Renal cortex interstitium (tissue), 11 donors: ENCODE data around the gene SHC3. TPM values are rescaled to one million over a fixed set of nuclear protein-coding genes. Genes with fewer than 3 reads are reported as not detected.

Source experiments
- DNase-seq, 11 donors: peaks; one replicate each; pipeline ENCODE4 v3.0.0-alpha.2; 2013; ENCODE audit warnings: low read depth in 9 of 11, low spot score in 4 of 11; ENCODE audit errors: extremely low read depth in 1 of 11
- polyA plus RNA-seq, 3 donors: library from polyadenylated mRNA; unstranded; fragments of 120-200 nt; gene quantifications; one replicate each; pipeline ENCODE4 v1.2.1, GENCODE V29; 2013; ENCODE audit not compliant: insufficient read length in 3 of 3

The SHC3 gene
- polyA plus RNA-seq, 3 donors, result 2.4 to 3.4 (median 2.7) TPM

DNA sequence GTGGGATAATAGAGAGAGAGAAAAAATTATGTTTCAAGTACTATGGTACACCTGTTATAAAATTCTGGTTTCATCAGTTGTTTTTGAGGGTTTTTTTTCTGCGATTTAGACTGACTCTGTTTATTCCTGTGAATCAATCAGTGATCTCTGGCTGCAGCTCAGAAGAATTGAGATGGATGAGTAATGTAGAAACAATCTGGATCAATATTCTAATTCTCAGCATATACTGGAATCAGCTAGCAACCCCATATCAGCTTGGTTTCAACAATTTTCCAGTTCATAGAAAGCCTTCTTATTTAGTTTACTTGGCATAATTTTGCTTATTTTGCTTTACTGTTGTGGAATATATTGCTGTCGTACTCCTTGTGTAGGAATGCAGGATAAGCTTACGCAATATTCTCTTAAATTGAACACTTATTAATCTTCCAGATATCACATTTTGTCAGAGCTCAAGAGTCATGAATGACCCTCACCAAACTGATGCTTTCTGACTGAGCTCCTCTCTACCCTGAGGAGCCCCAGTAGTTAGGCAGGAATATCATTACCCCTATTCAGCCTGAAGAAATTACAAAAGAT is 42.9 kb downstream of the SHC3 start:
- DNase-seq, result no peak

DNA sequence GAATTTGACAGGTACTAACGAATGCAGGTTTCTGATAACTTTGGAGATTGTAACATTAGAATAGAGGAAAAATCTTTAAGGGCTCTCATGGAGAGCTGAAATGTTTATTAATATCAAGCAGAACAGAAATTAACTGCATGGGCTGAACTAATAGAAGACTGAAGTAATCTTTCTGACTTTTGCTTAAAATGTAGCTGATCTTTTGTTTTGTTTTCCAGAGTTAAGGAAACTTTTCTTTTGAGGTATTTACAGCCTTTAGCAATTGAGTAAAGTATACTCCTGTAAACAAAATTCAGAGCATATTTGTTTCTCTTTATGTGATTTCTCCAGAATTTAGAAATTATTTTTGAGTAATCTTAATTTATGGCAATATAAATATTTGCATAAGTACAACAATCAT is 43.9 kb downstream of the SHC3 start:
- DNase-seq, result no peak

DNA sequence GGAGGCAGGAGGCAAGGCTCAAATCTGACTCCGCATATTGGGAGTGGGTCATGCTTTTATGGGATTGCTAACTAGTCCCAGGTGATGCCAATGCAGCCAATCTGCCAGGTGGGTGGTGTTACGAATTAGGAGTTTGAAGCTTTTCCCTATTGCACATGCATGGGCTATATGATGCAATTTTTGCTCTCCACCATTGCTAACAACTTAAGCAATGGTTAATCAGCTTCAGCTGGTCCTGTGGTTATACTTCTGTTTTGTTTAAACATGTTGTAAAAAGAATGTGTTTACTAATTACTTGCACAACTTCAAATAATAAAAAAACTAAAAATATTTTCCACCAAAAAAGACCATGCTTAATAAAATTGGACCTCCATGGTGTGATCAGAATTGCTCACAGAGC is 55.7 kb downstream of the SHC3 start:
- DNase-seq, result no peak

DNA sequence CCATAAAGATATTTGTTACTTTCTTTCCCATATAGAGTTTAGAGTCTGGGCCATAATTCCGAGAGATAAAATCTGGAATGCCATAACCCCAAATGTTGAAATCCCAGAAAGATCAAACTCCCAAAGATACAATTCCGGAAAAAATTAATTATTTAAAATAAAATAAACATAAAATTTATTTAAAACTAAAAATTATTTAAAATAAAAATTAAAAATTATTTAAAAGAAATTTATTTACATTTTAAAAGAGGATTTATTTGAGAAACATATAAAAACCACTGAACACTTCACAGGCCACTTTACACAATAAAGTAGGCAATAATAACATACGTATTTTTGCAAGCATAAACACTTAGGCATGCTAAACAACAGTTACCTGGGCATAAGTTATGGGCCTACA is 57.9 kb downstream of the SHC3 start:
- DNase-seq, result no peak

DNA sequence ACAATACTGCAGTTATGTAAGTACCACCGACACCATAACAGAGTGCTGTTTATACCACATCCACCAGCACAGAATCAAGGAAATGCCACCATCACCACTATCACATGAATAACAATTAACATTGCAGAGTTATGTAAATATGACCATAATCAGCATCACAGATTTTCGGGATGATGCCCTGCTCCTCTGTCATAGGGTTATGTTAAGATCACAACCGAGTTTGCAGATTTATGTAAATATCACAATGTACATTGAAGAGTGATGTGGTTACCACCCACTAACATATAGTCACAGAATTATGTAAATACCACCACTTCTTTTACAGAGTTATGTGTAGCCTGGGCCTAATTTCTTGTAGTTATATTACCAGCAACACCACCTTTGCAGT is 61.8 kb downstream of the SHC3 start:
- no peak for DNase-seq

DNA sequence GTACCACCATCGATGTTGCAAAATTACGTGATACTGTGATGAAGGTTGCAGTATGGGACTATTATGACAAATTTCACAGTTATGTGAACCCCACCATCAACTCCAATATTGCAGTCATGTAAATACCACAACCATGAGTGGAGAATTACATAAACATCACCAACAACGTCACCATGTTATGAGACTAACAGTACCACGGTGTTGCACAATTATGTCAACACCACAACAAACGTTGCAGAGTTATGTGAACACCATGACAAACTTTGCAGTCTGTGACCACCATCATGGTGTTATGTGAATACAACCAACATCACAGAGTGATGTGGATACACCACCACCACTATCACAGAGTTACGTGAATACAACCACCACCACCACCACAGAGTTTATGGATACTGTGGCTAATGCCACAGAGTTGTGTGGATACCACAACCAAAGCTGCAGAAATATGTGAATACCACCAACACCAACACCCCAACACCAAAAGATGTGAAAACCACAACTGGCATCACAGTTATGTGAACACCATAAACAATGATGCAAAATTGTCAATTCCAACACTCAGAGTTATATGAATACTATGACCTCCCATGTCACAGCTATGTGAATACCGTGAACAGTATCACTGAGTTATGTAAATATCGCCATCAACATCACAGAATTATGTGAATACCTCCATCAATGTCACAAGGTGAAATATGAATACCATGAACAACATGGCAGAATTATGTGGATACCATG is 62.4 kb downstream of the SHC3 start:
- DNase-seq, result no peak

DNA sequence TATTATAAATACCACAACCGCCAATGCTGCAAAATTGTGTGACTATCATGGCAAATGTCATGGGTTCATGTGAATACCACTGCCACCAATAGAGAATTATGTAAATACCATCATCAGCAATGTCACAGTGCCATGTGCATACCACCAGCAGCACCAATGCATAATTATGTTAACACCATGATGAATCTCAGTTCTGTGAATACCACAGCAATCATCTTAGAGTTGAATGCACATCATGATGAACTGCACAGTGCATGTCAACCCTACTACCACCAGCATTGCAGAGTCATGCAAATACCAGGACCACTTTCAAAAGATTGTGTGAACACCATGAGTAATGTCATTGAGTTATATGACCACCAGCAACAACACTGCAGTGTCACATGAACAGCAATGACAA is 63.2 kb downstream of the SHC3 start:
- DNase-seq, result no peak

DNA sequence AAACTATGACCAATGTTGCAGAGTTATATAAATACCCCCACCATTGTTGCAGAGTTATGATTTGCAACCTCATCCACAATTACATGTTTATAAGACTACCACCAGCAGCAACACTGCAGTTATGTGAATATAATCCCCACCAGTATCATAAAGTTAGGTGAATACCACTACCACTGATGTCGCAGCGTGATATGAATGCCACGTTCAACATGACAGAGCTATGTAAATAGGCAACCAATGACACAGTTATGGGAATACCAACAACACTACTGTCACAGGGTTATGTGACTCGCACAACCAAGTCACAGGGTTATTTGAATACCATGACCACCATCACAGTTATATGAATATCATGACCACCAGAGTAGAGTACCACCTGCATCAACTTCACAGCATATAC is 63.9 kb downstream of the SHC3 start:
- DNase-seq, result no peak

DNA sequence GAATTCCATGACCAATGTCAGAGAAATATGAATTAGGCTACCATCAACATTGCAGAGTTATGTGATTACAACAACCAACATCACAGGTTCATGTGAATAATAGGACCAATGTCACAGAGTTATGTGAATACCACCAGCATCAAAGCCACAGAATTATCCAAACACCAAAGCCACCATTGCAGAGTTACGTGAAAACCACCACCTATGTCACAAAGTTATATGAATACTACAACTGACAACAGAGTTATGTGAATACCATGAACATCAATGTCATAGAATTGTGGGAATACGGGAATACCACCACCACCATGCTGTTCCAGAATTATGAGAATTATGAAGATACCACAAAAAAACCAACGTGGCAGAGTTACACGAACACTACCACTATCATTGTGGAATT is 64.8 kb downstream of the SHC3 start:
- no peak for DNase-seq

DNA sequence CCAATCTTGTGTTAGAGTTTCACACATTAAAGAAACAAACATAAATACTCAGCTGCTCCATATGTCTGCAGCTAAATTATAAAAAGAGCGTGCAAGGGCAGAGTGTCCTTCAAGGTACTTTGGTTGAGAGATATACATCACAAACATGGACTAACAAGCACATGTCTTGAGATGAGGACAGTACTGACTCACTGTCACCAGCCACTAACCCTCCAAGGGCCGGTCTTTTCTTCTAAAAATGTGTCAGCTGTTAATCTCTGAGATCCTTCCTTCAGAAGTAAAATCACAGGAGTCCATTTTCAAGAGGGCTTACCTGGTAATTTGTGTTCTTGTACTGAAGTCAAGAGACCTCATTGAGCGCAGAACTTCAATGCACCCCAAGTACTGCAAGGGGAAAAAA is 66.4 kb downstream of the SHC3 start:
- no peak for DNase-seq

DNA sequence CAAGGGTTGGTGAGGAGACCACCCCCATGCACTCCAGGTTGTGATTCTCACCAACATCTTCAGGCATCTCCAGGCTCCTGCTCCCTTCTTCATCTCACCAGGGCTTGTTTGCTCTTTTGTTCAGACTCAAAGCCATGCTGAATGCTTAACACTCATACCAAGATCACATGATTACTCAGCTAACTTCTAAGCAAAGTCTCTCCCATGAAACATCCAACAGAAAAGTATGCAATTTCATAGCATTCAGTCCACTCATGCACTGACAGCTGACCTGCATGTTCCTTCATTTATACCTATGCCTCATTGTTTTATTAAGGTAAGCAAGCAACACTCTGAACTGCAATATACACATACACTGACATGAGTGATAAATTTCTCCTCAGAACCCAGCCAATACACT is 69.0 kb downstream of the SHC3 start:
- DNase-seq, result no peak

DNA sequence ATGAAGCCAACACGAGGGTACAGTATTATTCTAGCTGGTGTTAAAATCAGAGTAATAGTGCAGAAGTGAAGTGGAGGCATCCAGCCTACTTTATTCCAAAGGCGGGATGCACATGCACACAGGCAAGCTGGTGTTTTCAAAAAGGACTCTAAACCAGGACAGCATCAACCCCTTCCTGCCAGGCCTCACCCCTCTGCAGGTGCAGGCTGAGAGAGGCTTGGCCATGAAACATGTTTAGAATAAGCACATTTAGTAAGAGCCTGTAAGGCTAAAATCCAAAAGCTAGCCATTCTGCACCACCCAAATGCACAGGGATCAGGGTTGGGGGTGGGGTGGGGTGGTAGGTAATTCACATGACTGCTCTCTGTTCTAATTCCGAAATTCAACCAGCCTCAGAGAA is 71.2 kb downstream of the SHC3 start:
- no peak for DNase-seq

DNA sequence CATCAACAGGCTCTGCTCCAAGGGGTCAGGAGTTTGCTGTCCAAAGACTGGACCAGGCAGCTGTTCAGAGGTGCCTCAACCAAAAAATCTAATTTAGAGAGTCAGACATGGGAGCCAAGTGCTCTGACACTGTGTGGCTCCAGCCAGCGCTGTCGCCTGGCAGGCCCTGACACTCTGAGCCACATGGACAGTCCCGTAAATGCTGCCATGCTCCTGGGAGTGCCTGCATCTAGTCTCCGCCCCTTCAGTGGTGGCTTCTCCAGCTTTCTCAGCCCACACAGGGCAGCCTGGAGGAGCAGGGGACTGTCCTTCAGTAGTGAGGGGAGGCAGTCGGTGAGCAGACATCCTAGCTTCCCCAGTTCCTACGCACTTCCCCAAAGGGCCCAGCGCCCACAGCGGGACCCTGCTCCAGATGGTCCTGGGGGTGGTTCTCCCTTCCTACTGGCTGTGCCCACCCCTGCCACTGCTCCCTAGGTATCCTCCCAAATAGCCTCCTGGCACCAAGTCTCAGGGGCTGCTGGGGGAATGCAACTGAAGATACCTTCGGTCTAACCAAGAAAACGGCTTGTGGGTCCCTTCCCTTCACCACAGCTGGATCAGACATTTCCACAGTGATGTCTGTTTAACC is 72.3 kb downstream of the SHC3 start:
- DNase-seq, result no peak

DNA sequence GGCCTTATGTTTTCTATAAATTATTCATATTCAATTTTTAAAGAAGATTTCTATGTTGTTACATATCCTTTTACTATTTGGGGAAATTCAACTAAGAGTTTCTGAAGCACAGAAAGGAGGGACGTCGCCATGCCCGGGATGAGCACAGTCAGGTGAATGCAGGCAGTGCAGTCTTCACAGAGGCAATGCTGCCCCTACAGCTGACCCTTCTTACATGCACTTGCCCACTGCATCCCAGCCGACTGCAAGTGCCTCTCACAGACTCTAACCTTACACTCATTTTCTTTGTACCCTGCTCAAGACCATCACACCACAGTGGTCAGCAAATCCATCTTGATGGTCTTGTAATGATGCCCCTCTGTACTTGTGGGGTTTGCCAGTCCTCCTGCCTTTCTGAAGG is 73.8 kb downstream of the SHC3 start:
- no peak for DNase-seq

DNA sequence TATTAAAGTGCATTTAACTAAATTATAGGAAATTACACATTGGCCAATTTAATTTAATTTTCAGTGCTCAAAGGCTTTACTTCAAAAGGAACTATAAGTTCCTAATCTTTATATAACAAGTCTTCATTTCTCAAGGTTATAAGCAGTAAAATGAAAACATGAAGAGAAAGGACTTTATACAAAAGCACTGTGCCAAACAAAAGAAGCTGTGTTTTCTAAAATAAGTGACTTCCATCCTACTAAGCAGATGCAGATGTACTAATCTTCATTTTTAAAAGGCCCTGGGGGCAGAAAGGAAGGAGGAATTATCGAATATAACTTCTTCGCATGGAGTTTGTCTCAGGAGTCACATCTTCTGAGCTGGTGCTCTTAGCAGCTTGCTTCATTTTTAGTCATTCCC is 81.4 kb downstream of the SHC3 start:
- DNase-seq, result no peak

DNA sequence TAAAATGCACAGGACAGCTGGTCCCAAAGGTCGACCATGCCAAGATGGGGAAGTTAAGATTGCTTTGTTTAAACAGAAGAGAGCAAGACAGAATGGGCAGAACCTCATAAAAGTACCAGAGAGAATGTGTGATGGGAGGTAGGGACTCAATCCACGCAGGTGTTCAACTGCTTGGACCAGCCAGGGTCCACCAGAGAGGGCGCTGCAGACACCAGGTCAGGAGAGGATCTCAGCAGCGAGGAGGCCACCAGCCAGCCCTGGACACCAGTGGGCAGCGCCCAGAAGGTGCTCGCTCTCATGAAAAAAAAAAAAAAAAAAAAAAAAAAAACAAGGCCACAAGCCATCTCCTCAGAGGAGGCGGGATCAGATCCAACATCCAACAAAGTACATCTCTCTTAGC is 81.8 kb downstream of the SHC3 start:
- DNase-seq, result no peak

DNA sequence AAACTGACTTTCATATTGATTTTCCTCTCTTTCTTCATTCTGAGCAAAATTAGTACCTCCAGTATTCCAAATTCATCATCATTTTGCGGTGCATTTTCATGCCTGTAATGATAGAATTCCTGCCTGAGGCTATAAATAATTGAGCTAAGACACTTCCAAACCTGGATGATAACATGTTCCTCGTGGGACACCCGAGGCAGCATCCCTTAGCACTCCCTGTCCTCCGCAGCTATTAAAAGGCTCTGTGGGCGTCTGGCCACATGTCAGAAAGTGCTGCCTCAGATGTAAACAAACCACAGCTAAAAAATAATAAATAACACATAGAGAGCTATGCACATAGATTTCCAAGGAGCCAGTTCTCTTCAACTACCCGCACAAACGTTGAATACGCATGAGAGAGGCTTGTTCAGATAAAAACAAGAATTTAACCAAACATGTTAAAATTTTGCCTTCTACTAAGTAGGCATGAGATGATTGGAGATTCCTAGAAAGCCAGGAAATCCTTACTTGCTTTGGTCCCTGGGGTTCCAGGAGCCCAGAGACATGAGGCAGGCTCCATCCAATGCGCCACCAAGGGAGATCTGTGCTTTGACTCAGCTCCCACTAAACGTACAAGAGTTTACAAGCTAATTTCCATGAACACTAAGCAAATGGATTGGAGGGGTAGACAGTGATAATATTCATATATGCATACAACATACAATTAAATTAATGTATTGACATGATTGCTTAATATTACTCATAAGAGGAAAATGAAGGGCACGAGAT is 82.7 kb downstream of the SHC3 start:
- DNase-seq, result no peak

DNA sequence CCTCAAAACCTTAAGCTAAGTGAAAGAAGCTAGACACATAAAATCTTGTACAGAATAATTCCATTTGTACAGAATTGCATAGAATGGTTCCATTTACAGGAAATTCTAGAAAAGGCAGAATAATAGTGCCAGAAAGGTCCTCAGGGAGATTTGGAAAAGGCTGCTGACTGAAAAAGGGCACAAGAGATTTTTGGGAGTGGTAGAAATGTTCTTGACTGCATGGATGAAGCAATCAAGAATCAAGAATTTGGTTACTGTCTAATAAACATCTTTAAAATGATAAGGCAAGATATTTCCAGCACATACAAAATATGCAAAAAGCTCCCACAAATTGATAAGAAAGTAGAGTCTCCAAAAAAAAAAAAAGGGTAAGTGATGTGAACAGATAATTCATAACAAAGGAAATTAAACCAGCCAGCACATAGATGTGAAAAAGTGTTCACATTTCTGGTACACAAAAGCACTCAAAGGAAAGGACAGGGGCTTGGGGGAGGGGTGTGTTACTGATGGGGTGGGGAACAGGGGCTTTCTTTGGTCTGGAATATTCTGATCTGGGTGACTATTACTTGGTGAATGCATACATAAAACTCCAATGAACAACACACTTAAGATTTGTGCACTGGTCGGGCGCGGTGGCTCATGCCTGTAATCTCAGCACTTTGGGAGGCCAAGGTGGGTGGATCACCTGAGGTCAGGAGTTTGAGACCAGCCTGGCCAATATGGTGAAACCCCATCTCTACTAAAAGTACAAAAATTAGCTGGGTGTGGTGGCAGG is 85.2 kb downstream of the SHC3 start:
- no peak for DNase-seq

DNA sequence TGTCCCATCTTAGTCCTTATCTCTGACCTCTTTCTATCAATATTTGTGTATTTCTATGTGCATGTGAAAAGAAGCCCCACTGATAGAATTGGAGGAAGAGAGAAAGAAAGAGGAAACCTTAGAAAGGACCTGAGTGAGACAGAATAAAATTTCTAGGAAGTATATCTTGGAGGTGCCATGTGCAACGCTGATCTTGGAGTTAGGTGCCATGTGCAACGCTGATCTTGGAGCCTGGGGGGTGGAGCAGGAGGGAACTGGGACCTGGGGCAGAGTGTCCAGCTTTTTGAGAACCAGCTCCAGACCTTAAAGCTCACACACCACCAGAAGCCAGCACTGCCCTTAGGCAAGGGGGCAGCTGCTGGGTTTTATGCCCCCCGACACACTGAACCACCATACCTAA is 89.4 kb downstream of the SHC3 start:
- DNase-seq, result no peak
